22Rv1 (cell line): Measurements from ENCODE around the gene KDELR1.

ENCODE experiments used
- ZFX ChIP-seq: fragments of 450-650 bp; IDR thresholded peaks from 2 replicates; pipeline ENCODE4 v1.6.1; 2017; ENCODE audit warnings: antibody characterized with exemption, borderline replicate concordance
- TF ChIP-seq, protein P1 (sequence below): fragments of 450-650 bp; IDR thresholded peaks from 2 replicates; pipeline ENCODE4 v1.5.1; 2017; ENCODE audit warnings: mild to moderate bottlenecking

GRCh38 chr19:48342414-48342738, 49.0 kb downstream of the KDELR1 start:
- TF ChIP-seq, protein P1, sequence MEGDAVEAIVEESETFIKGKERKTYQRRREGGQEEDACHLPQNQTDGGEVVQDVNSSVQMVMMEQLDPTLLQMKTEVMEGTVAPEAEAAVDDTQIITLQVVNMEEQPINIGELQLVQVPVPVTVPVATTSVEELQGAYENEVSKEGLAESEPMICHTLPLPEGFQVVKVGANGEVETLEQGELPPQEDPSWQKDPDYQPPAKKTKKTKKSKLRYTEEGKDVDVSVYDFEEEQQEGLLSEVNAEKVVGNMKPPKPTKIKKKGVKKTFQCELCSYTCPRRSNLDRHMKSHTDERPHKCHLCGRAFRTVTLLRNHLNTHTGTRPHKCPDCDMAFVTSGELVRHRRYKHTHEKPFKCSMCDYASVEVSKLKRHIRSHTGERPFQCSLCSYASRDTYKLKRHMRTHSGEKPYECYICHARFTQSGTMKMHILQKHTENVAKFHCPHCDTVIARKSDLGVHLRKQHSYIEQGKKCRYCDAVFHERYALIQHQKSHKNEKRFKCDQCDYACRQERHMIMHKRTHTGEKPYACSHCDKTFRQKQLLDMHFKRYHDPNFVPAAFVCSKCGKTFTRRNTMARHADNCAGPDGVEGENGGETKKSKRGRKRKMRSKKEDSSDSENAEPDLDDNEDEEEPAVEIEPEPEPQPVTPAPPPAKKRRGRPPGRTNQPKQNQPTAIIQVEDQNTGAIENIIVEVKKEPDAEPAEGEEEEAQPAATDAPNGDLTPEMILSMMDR, result no peak
- TF ChIP-seq ZFX, result no peak
